NOMO-1 treated with dmso at 0.1 percent for 144 hours (cell line): ENCODE results near the gene WNK4.
A peak's percentile ranks its signal among the peaks of the same experiment; 100 is the strongest.

Experiments
- DNase-seq: peaks from one replicate; lab custom pipeline; 2025; ENCODE audit not compliant: unreplicated experiment; lab: John Stamatoyannopoulos, UW

The WNK4 gene

DNA sequence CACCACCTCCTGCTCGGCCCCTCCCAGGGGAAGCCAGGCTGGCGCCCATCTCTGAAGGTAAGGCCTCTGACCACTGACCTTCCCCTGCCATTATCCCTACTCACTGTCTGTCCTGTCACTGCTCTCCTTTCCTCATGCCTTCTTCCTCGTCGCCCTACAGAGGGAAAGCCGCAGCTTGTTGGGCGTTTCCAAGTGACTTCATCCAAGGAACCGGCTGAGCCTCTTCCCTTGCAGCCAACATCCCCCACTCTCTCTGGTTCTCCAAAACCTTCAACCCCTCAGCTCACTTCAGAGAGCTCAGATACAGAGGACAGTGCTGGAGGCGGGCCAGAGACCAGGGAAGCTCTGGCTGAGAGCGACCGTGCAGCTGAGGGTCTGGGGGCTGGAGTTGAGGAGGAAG is 15.1 kb downstream of the WNK4 start:
- no peak for DNase-seq

DNA sequence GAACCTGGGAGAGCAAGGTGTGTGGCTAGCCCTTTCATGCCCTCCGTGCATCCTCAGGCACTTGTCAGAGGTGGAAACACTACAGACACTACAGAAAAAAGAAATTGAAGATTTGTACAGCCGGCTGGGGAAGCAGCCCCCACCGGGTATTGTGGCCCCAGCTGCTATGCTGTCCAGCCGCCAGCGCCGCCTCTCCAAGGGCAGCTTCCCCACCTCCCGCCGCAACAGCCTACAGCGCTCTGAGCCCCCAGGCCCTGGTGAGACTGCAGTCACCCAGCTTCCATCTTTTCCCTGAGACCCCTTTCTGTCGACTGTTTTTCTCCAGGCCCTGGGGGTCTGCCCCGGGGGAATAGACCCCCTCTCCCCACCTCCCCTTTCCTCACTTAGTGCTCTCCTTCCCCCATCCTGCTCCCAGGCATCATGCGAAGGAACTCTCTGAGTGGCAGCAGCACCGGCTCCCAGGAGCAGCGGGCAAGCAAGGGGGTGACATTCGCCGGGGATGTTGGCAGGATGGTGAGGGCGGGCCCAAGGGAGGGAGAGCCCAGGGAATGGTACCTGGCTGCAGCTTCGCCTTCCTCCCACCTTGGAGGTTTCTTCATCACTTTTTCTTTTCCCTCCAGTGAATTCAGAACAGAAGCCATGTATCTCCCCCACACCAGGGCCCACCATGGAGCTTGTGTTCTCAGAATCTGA is 15.8 kb downstream of the WNK4 start:
- DNase-seq, result no peak

DNA sequence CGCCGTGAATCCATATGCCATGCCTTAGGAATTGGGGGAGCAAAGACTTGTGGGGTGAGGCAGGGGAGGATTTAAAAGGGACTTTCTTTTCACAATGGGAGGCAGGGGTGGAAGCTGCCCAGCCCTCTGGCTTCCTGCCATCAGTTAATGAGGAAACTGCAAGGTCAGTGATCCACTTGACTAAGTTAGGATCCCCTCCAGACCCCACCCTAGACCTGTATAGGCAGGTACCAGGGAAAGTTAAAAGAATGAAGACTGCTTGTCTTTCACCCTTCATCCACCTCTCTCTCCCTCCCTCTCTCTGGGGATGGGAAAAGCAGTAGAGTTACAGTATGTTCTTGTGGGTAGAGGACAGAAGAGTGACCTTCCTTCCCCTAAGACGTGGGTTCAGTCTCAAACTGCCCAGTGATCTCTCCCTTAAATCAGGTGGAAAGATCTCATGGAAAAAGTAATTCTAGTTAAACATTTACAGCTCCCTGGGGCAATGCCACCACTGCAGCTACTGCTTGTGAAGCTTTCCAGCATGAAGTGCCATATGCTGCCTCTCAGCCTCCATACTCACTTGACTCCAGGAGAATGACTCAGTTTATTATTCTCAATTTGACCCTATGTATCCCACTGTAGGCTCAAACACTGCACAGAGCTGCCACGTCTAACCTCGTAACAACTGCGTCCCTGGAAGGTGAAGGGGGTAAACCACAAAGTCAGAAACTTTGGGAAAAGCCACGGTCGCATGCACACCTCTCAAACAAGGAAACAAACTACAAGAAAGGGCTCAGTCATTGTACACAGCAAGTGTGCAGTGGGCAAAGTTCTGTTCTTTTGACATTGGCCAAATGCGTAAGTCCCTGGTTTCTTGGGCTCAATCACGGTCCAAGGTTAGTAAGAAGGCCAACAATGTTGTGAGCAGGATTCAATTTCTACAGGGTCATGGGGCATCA is 16.9 kb downstream of the WNK4 start:
- DNase-seq, result no peak

DNA sequence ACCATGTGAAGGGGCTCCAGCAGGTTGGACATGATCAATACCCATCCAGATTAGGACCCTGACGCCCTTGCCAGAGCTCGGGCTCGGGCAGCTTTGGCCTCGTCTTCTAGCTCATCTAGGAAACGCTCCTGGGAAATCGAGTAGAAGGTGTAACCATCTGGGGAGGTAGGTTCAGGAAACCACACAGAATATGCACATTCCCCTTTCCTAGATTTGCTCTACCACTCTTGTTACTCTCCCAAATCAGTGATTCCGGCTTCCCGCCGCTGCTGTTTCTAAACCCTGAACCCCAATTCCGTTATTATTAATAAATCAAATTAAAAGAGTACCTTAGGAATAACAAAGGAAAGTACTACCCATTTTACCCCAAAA is 17.6 kb downstream of the WNK4 start:
- DNase-seq, result no peak

DNA sequence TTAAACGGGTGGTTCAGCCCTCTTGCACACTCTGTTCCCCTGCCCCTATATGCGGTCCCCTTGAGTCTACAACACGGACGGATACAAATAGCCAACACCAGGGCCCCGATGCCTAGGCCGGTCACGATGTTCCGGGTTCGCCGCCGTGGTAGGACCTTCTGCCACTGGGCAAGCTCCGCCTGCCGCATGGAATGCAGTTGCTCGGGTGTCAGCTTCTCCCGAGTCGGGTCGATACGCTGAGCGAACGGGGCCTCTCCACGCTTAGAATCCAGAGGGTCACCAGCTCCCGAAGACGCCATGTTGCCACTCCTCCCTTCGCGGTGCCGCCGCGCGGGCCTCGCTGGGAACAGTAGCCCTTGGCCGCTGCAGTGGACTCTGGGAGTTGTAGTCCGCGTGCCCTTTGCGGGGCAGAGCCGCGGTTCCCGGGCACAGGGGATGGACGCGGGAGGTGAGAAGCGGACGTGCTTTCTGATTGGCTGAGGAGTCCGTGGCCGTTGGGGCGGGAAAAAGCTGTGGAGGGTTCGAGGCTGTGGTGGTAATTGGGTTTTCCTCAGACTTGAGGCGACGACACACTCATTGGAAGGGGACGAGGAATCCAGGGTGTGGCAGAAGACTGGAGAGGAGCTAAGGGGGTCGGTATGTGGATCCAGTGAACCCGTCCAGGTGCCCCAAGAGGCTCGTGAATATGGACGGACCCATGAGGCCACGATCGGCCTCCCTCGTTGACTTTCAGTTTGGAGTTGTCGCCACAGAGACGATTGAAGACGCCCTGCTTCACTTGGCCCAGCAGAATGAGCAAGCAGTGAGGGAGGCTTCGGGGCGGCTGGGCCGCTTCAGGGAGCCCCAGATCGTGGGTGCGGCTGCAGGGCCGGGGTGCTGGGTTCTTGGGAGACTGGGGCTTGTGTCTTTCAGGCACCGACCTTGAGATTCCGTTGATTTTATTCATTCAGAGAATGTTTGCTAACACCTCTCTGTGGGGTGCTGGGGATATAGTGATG is 18.3 kb downstream of the WNK4 start, which contains the start of the genes CNTD1 and COA3:
CNTD1 (plus strand) TSS at position 479 of the 998 bp plus-strand sequence; CDS start at position 686, 207 bp downstream.
COA3 (minus strand) TSS at position 322 of the 998 bp plus-strand sequence; CDS start at position 299, 23 bp downstream.
- DNase-seq, result peak; percentile 71

DNA sequence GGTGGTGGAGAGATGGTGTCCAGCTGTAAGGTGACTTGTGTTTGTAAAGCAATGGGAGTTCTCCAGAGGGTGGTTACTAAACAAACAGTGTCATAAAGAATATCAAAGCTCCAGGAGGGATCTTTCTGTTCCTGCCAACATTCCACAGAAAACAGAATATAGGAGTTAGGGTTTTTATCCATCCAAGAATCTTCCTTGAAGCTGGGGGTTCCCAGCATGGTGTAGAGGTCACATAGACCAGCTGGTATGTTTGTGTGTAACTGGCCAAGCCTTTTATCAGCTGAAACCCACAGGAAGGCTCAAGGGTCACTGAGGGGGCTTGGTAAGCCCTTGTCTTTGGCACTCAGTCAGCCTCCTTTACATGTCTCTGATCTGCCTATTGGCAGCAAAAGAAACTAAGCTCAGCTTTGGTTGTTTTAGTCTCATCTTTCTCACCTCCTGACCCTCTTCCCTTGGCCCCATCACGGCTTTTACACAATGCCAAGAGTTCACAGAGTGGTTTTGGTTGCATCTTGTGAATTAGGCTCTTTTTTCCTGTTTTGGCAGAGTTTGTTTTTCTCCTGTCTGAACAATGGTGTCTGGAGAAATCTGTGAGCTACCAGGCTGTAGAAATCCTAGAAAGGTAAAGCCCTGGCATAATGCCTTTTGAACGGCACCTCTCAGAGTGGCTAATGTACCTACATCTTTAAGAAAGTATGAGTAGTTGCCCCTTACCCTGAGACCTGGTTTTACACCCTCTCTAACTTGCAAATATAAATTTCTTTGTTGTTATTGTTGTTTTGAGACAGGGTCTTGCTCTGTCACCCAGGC is 22.9 kb downstream of the WNK4 start:
- DNase-seq, result no peak

DNA sequence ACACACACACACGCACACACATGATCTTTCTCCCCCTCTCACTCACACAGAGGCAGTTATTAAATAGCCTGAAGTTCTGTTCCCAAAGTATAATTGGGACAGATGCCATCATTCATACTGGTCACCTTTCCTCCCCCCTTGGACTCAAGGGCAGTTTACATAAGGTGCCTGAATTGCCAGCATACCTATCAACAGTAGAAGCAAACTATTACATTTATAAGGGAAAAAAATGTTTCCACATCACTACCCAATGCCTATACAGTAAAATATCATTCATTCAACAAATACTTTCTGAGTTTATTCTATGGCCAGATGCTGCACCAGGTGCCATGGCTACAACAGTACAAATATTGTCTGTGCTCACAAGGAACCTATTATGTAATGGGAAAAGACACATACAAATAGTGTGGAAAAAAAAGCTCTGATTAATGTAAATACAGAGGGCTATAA is 24.5 kb downstream of the WNK4 start:
- DNase-seq, result no peak

DNA sequence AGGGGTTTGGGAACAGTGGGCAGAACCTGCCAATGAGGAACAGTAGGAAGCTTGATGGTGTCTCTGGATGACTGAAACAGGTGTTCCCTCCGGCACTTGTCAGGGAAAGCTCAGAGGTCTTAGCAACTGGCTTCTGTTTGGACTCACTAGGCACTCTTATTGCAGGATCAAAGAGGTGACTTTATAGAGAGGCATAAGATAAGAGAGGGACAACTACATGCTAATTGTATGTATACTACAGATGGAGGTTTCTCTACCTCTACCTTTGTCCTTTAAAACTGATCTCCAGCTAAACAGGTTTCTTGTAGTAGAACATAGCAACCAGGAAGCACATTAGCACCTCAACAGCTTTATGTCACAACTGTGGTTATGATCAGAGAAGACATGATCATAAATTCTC is 25.8 kb downstream of the WNK4 start:
- no peak for DNase-seq

DNA sequence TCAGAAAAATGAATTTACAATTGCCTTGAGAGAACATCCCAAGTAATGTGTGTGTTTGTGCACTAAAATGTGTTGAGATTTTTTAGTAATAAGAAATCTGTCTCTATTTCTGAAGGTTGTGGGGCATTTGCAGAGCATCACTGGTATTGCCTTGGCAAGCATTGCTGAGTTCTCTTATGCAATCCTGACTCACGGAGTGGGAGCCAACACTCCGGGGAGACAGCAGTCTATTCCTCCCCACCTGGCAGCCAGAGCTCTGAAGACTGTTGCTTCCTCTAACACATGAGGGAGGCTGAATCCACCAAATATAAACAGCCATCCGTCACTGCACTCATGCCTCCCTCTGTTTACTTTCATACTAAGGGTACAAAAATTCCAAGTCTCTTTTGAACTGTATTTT is 28.8 kb downstream of the WNK4 start:
- DNase-seq, result no peak

DNA sequence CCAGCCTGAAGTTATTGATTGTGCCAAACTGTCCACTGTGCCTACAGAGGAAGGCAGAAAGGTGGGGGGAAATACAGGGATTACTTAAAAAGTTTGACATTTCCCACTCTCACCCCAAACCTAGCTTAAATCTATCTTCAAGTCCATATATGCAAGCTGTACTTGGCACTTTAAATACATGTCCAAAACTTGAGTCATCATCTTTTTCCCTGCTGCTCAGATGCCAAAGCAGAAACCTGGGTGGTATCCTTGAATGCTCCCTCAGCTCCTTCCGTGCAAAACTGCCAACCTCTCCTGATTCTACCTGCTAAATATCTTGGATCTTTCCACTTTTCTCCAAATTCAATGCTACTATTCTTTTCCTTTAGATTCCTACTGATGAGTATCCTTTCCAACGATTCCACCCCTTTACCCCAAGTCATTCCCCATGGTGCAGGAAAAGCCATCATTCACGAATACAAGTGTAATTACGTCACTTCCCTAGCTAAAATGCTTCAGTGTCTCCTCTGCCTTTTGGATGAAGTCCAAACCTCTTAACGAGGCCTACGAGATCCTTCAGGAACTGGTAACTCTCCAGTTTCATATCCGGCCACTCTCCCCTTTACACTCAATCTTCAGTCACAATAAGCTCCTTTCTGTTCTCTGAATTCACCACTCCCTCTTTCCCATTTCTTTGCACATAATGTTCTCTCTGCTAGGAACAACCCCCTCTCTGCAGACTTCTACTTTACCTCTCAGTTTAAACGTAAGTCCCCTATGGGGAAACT is 34.4 kb downstream of the WNK4 start:
- DNase-seq, result no peak

DNA sequence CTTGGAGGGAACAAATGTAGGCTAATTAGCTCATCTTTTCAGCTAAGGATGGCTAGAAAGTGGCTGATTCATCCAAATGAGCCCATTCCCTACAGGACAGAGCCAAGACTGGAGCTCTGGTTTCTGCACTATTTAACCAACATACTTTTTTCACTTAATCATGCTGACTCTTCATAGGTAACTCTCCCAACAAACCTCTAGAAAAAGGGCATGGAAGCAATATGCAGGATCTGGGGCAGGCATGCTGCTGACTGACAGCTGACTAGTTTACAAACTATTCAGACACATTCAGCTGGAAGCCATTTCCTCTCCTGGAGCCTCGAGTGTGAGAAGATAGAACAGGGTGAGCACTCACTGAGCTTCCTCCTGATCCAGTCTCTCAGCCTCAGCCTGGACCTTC is 37.5 kb downstream of the WNK4 start:
- DNase-seq, result no peak

DNA sequence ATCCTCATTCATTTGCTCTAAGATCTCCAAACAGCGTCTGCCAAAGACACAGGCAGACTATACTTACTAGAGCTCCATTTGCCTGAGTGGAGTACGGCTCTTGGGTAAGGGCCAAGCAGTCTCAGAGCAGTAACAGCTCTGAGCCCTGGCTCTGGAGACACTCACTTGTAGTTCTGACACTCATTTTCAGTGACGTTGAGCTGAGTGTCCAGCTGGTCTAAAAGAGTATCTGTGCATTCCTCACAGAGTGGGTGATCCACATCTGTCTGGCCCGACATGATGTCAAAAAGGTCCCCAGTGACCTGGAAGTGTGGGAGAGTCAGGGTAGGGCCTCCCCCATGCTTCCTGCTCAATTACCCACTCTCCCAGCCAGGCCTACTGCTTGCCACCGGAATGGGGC is 38.0 kb downstream of the WNK4 start:
- no peak for DNase-seq

DNA sequence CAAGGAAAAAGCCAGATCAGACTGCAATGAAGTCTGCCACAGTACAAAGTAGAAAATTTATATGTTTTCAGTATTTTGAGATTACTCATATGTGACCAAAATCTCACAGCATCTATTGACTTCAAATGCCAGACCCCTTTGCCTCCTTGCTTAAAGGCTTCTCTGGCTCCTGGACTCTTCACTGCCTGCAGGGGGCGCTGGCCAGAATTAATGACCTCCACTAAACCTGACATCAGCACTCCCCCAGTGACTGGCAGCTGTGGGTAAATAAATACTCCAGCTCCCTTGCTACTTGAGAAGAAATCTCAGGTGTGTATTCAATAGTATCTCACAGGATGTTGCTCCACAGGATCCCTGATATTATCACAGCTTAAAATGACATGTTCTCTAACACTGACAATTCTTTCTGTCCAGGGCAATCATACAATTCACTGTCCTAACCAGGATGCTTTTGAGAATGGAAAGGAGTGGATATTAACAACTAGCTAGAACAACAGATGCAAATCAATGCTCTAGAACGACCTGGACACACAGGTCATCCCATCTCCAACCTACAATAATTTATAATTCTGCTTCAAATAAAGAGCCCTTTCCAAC is 39.6 kb downstream of the WNK4 start:
- peak; percentile 30 for DNase-seq

DNA sequence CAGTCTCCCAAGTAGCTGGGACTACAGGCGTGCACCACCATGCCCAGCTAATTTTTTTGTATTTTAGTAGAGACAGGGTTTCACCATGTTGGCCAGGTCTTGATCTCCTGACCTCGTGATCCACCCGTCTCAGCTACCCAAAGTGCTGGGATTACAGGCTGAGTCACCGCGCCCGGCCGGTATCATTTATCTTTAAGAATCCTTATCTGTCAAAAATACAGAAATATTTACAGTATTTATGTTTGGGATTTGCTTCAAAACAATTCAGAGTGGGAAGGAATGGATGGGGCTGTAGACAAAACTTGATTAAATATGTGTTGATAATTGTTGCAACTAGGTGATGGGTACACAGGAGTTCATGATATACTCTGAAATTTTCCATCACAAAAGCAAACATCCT is 40.8 kb downstream of the WNK4 start:
- no peak for DNase-seq

DNA sequence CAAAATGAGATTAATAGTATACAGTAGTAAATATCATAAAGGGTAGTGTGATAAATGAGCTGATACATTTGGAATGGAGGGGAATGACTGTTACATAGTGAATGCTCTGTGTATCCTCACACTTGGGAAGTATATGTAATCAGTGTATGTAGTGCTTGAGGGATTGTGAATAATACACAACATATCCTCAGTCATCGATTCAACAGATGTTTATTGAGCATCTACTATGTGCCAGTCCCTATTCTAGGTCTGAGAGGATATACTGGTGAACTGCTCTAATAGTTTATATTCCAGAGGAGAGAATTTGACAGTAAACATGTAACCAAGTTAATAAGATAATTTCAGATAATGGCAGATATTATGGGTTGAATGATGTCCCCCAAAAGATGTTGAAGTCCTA is 47.1 kb downstream of the WNK4 start:
- DNase-seq, result no peak

DNA sequence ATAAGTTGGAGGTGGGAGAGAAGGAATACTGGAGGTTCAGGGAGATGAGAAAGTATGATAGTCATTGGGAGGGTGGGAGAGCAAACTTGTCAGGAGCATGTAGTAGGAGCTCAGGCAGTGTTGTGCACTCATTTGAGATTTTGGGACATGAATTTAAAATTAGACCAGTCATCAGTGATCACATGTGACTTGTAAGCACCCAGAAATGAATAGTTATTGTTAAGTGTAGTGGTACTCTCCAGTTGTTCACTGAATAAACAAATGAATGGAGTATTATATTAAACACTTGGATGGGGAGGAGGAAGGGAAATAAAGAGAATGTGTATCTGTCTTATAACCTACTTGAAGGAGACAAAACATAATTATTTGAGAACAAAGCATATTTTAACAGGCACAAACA is 50.6 kb downstream of the WNK4 start:
- no peak for DNase-seq

DNA sequence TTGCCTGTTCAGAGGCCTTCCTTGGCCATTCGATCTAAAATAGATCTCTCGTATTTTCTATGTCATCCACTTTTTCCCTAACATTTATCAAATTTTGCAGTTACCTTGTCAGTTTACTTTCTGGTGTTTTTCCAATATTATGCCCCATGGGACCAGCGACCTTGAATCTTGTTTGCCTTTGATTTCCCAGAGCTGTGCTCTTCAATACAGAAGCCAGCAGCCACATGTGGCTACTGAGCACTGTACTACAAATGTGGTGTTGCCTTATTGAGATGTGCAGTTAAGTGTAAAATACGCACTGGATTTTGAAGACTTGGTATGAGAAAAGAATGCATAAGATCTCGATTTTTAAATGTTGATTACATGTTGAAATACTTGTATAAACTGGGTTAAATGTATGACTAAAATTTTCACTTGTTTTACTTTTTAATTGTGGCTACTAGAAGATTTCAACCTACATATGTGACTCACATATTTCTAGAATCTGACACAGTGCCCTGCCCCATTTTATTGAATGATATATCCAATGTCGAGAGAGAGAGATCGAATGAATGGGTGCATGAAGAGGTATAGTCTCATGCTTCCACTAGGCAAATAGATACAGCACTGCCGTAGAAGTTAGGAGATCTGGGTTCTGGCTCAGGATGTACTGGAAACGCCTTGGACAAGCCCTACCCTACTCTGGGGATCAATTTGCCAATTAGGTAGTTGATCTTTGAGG is 52.0 kb downstream of the WNK4 start:
- DNase-seq, result no peak
